HG03064 (cell line): ENCODE data around the gene ITGAD.
A peak's percentile ranks its signal among the peaks of the same experiment; 100 is the strongest.

Experiments used
- ATAC-seq: cut with Tn5 transposase; IDR thresholded peaks from one replicate; pipeline ENCODE4 v1.9.1; 2021; ENCODE audit warnings: low read depth; ENCODE audit not compliant: unreplicated experiment

ITGAD gene

GRCh38 chr16:31456988-31457360 lies 63.8 kb downstream of the ITGAD start:
- ATAC-seq, result no peak

GRCh38 chr16:31458073-31458843 lies 65.1 kb downstream of the ITGAD start:
- no peak for ATAC-seq

GRCh38 chr16:31458844-31459686 lies 65.9 kb downstream of the ITGAD start, which contains the start of gene ARMC5:
ARMC5 (plus strand) TSS chr16:31459501; CDS start chr16:31459525, 24 bp downstream.
- ATAC-seq, result peak; percentile 73

DNA sequence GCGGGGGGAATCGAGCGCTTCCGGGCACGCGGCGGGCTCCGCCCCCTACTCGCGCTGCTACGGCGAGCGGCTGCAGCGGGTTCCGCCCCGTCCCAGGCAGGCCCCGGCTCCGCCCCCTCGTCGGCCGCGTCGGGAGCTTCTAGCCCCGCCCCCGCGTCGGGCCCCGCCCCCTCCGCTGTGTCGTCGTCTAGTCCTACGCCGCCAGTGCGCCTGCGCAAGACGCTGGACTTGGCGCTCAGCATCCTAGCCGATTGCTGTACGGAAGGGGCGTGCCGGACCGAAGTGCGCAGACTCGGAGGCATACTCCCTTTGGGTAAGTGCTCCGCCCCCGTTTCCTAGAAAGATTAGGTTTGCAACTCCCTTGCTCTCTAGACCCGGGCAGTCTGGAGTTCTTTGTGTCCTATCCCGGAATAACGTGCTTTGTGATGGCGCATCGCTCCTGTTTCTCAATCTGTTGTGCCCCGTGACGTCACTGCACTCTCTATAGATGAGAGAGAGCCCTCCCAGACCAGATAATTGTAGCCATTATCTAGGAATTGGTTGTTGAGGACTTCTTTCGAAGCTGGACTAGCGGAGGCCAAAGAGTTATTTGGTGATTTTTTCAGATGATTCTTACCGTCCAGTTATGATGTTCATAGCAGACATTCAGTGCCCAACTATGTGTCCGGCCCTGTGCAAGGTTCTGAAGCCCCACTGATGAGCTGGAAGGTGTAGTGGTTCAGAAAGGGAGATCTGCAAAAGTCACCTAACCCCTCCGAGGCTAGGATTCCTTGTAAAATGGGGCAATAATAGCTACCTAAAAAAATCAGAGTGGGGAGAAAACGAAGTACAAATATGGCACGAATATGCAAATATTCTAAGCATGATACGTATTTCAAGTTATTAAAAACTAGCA lies 66.8 kb downstream of the ITGAD start:
- ATAC-seq, result peak; percentile 66

DNA sequence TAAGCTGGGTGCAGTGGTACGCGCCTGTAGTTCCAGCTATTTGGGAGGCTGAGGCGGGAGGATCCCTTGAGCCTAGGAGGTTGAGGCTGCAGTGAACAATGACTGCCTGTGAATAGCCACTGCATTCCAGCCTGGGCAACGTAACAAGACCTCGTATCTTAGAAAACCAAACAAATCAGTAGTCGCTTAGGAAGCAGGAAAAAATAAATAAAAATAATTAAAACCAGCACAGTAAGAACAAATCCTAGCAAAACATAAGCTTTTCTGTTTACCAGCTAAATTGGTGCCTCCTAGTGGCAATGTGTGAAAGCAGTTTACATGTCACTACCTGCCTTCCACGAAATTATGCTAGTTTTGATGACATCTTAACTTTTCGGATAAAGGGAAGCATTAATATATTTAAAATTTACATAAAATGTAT lies 67.5 kb downstream of the ITGAD start:
- no peak for ATAC-seq

GRCh38 chr16:31461201-31461920 lies 68.2 kb downstream of the ITGAD start:
- no peak for ATAC-seq

GRCh38 chr16:31461921-31462804 lies 69.0 kb downstream of the ITGAD start:
- ATAC-seq, result no peak

DNA sequence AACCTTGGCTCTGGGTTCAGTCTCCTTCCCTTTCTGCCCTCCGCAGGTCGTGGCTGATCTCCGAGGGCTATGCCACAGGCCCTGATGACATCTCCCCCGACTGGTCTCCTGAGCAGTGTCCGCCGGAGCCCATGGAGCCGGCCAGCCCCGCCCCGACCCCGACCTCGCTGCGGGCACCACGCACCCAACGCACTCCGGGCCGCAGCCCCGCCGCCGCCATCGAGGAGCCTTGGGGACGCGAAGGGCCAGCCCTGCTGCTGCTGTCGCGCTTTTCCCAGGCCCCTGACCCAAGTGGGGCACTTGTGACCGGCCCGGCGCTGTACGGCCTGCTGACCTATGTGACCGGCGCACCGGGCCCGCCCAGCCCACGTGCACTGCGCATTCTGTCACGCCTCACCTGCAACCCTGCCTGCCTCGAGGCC lies 71.2 kb downstream of the ITGAD start:
- ATAC-seq, result no peak

DNA sequence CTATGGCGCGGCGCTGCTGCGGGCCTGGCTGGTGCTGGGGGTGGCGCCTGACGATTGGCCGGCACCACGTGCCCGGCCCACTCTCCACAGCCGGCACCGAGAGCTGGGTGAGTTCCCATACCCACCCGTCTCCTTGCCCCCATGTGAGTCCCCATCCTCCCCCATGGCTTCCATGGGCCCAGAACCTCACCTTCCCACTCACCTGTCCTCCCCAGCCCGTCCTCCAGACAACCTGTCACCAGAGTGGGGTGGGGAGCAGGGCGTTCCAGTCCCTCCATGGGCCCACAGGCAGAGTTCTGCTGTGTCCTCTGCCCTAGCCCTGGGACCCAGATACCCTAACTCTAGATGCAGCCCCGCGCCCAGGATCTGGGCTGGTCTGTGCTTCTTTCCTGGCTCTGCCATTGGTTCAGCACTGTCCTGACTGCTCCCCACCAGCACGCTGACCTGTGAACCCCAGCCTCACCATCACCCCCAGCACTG lies 71.7 kb downstream of the ITGAD start:
- ATAC-seq, result no peak

DNA sequence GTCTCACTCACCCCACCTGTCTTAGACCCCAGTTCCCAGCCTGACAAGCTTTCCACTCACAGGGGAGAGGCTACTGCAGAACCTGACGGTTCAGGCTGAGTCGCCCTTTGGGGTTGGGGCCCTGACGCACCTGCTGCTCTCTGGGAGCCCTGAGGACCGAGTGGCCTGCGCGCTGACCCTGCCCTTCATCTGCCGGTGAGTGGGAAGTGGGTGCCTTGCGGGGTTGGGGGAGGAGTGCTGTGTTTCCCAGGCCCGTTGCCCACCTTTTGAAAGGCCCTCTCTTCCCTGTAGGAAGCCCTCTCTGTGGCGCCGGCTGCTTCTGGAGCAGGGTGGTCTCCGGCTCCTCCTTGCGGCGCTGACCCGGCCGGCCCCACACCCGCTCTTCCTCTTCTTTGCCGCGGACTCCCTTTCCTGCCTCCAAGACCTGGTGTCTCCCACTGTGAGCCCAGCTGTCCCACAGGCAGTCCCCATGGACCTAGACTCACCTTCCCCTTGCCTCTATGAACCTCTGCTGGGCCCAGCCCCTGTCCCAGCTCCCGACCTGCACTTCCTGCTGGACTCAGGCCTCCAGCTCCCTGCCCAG lies 72.7 kb downstream of the ITGAD start:
- ATAC-seq, result no peak

- ATAC-seq, result no peak
These were observed 73.3 kb downstream of the ITGAD start for GRCh38 chr16:31466381-31466841.

DNA sequence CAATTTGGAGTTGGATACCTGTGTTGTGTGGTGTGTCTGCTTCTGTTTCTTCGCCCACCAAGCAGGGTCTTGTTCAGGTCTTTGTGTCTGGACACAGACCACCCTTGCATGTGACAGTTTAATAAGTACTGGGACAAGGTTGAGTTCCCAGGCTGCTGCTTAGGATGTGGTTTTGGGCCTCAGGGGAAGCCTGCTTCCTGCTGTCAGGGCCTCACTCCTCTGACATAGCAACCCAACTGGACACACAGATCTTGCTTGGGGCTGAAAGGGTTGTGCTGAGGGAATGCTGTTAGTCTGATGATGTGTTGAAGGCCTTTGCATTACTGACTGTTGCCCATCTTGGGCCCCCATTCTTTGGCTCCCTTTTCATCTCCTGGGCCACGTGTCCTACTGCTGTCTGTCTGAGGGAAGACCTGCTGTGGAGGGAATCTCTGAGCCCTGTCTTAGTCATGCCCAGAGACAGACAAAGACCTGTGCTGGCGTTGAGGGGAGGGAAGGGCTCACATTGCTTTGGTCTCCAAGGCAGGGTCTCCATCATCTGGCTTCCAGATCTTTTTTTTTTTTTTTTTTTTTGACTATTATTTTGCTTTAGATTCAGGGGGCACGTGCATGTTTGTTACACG lies 74.1 kb downstream of the ITGAD start:
- peak; percentile 51 for ATAC-seq

GRCh38 chr16:31467858-31468257 lies 74.7 kb downstream of the ITGAD start:
- no peak for ATAC-seq

- ATAC-seq, result no peak
These were observed 77.5 kb downstream of the ITGAD start for GRCh38 chr16:31470615-31471014.

GRCh38 chr16:31471241-31471874 lies 78.2 kb downstream of the ITGAD start:
- ATAC-seq, result no peak

GRCh38 chr16:31471875-31472708 lies 79.0 kb downstream of the ITGAD start, which contains the start of gene TGFB1I1:
TGFB1I1 (plus strand) TSS chr16:31472152; CDS start chr16:31472189, 37 bp downstream.
- no peak for ATAC-seq
